T-helper 2 cell treated with Interferon-gamma antibody and Interleukin-4, amounts not matched to agents 5 μg/mL and 100 μg/mL, for 36 hours (primary cell): ENCODE data around the gene FGGY.
"Not testable (repeated sequence)": the region's sequence is repeated elsewhere in the genome, so short reads cannot be mapped to it uniquely, and the experiment has no call there.

ENCODE experiments used
- DNase-seq: peaks from one replicate; pipeline ENCODE4 v3.0.0; 2021; ENCODE audit warnings: low spot score
- H3K27ac Mint-ChIP-seq: one replicate; pipeline ENCODE4 v1.8.0; 2021; ENCODE audit warnings: mild to moderate bottlenecking, mixed read lengths
- H3K27me3 Mint-ChIP-seq: one replicate; pipeline ENCODE4 v1.8.0; 2021; ENCODE audit warnings: low read depth, mixed read lengths
- H3K36me3 Mint-ChIP-seq: one replicate; pipeline ENCODE4 v1.8.0; 2021; ENCODE audit warnings: low read depth, mixed read lengths
- H3K4me1 Mint-ChIP-seq: one replicate; pipeline ENCODE4 v1.8.0; 2021; ENCODE audit warnings: low read depth, mixed read lengths
- H3K4me3 Mint-ChIP-seq: one replicate; pipeline ENCODE4 v1.8.0; 2022; ENCODE audit warnings: mild to moderate bottlenecking, moderate library complexity, mixed read lengths
- H3K9me3 Mint-ChIP-seq: one replicate; pipeline ENCODE4 v1.8.0; 2021; ENCODE audit warnings: mixed read lengths

The FGGY gene

GRCh38 chr1:59294423-59294822 lies 2.5 kb upstream of the FGGY start:
- Mint-ChIP-seq H3K27ac (no peak overlapping the region), H3K4me3 (no peak overlapping the region), H3K4me1 (peaks cover 30% of the 10 kb centered on the region)

GRCh38 chr1:59295618-59296017 lies 1.3 kb upstream of the FGGY start:
- Mint-ChIP-seq H3K27ac (no peak overlapping the region), H3K4me3 (peak overlapping the region; percentile 72), H3K36me3 (no peaks in the 10 kb centered on the region)

More at GRCh38 chr1:59294423-59294822, 2.5 kb upstream of the FGGY start:
- no peak for DNase-seq
- Mint-ChIP-seq H3K27me3 (no peaks in the 10 kb centered on the region), H3K36me3 (no peaks in the 10 kb centered on the region), H3K9me3 (no peaks in the 10 kb centered on the region)

GRCh38 chr1:59298026-59298583 lies 1.2 kb downstream of the FGGY start:
- Mint-ChIP-seq H3K36me3 (peaks cover 10% of the 10 kb centered on the region), H3K9me3 (peaks cover 12% of the 10 kb centered on the region), H3K27me3 (no peaks in the 10 kb centered on the region), H3K4me3 (peak overlapping the region; percentile 91), H3K27ac (peak overlapping the region; percentile 73), H3K4me1 (peaks cover 16% of the 10 kb centered on the region)
- DNase-seq: no peak

More at GRCh38 chr1:59295618-59296017, 1.3 kb upstream of the FGGY start:
- no peaks in the 10 kb centered on the region for H3K9me3 Mint-ChIP-seq
- H3K4me1 Mint-ChIP-seq: peaks cover 28% of the 10 kb centered on the region
- no peak for DNase-seq
- H3K27me3 Mint-ChIP-seq: no peaks in the 10 kb centered on the region

DNA sequence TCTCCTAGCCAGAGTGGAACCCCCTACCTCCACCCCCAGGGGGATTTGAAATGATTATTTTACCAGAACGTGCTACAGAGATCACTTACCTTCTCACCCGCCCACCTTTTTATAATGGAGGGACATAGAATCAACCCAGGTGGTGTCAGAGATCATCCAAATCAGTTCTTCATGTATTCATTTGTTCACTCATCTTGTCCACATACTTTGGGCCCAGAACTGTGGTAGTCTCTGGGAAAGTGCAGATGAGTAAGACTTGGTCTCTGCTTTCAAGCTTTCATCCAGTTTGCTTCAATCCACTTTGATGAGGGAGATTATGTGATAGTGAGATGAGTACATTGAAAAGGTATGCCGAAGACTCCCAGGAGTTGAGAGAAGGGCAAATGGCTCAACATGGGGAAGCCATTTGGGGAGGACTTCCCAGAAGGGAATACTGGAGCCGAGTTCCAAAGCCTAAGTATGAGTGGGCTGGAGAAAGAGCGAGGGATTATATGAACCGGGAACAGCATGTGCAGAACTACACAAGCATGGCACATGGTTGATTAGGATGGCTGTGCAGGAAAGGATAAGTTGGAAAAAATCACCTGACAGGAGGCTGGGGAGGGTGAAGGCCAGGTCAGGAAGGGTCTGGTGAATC lies 1.9 kb downstream of the FGGY start:
- DNase-seq: no peak
- H3K4me3 Mint-ChIP-seq: no peak overlapping the region
- peaks cover 14% of the 10 kb centered on the region for H3K9me3 Mint-ChIP-seq
- H3K27me3 Mint-ChIP-seq: no peaks in the 10 kb centered on the region
- peak overlapping the region; percentile 13 for H3K27ac Mint-ChIP-seq
- H3K4me1 Mint-ChIP-seq: peaks cover 11% of the 10 kb centered on the region
- peaks cover 10% of the 10 kb centered on the region for H3K36me3 Mint-ChIP-seq

- H3K9me3 Mint-ChIP-seq: peaks cover 23% of the 10 kb centered on the region
- not testable (repeated sequence) for H3K4me3 Mint-ChIP-seq, H3K27ac Mint-ChIP-seq, H3K27me3 Mint-ChIP-seq, DNase-seq
- peaks cover 14% of the 10 kb centered on the region for H3K36me3 Mint-ChIP-seq
- peaks cover 11% of the 10 kb centered on the region for H3K4me1 Mint-ChIP-seq
Measured at GRCh38 chr1:59299670-59300069, 2.8 kb downstream of the FGGY start.

- peaks cover 44% of the 10 kb centered on the region for H3K9me3 Mint-ChIP-seq
- H3K27ac Mint-ChIP-seq: no peak overlapping the region
- H3K36me3 Mint-ChIP-seq: peaks cover 33% of the 10 kb centered on the region
- DNase-seq: no peak
- H3K27me3 Mint-ChIP-seq: no peaks in the 10 kb centered on the region
- H3K4me1 Mint-ChIP-seq: peaks cover 9% of the 10 kb centered on the region
- no peak overlapping the region for H3K4me3 Mint-ChIP-seq
Measured at GRCh38 chr1:59302297-59302696, 5.4 kb downstream of the FGGY start.

GRCh38 chr1:59302871-59303270 lies 6.0 kb downstream of the FGGY start:
- no peaks in the 10 kb centered on the region for H3K27me3 Mint-ChIP-seq
- no peak overlapping the region for H3K4me3 Mint-ChIP-seq
- peaks cover 10% of the 10 kb centered on the region for H3K4me1 Mint-ChIP-seq
- H3K9me3 Mint-ChIP-seq: peaks cover 44% of the 10 kb centered on the region
- DNase-seq: no peak
- H3K27ac Mint-ChIP-seq: no peak overlapping the region
- H3K36me3 Mint-ChIP-seq: peaks cover 35% of the 10 kb centered on the region

DNA sequence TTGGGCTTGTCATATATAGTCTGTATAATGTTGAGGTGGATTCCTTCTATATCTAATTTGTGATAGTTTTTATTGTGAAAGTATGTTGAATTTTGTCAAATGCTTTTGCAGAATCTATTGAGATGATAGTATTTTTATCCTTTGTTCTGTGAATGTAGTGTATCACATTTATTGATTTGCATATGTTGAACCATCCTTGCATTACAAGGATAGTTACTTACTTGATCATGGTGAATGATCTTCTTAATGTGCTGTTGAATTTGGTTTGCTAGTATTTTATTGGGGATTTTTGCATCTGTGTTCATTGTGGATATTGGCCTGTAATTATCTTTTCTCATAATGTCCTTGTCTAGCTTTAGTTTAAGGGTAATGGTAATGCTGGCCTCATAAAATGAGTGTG lies 8.3 kb downstream of the FGGY start:
- DNase-seq: no peak
- Mint-ChIP-seq H3K9me3 (peaks cover 44% of the 10 kb centered on the region), H3K36me3 (peaks cover 41% of the 10 kb centered on the region), H3K27ac (no peak overlapping the region), H3K4me3 (no peak overlapping the region), H3K4me1 (peaks cover 10% of the 10 kb centered on the region), H3K27me3 (no peaks in the 10 kb centered on the region)

DNA sequence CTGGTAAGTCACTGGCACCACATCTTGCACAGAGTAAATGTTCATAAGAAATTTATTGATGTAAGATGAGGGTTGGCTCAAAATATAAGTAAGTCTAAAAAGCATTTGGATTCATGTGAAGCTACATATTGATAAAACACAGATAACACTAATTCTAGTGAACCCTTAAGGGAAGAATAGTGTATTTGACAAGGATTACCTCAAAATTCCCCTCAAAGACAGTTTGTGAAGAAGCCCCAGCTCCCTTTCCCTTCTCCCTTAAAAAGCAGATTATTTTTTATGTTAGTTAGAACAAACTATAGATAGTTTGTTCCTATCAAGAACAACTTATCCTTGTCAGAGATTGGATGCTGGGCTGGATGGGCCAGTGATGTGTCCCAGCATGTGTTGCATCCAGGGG lies 10.7 kb downstream of the FGGY start:
- peaks cover 13% of the 10 kb centered on the region for H3K4me1 Mint-ChIP-seq
- peaks cover 35% of the 10 kb centered on the region for H3K9me3 Mint-ChIP-seq
- H3K36me3 Mint-ChIP-seq: peaks cover 36% of the 10 kb centered on the region
- H3K27me3 Mint-ChIP-seq: no peaks in the 10 kb centered on the region
- no peak overlapping the region for H3K4me3 Mint-ChIP-seq
- H3K27ac Mint-ChIP-seq: peak overlapping the region; percentile 32
- no peak for DNase-seq

GRCh38 chr1:59308839-59309238 lies 11.9 kb downstream of the FGGY start:
- H3K27ac Mint-ChIP-seq: no peak overlapping the region
- no peaks in the 10 kb centered on the region for H3K27me3 Mint-ChIP-seq
- no peak for DNase-seq
- no peak overlapping the region for H3K4me3 Mint-ChIP-seq
- peaks cover 30% of the 10 kb centered on the region for H3K9me3 Mint-ChIP-seq
- peaks cover 13% of the 10 kb centered on the region for H3K4me1 Mint-ChIP-seq
- peaks cover 36% of the 10 kb centered on the region for H3K36me3 Mint-ChIP-seq

GRCh38 chr1:59309392-59309791 lies 12.5 kb downstream of the FGGY start:
- H3K27me3 Mint-ChIP-seq: no peaks in the 10 kb centered on the region
- peaks cover 32% of the 10 kb centered on the region for H3K36me3 Mint-ChIP-seq
- no peak overlapping the region for H3K4me3 Mint-ChIP-seq

GRCh38 chr1:59309795-59310548 lies 13.1 kb downstream of the FGGY start:
- H3K27ac Mint-ChIP-seq: no peak overlapping the region
- H3K36me3 Mint-ChIP-seq: peaks cover 30% of the 10 kb centered on the region
- H3K4me3 Mint-ChIP-seq: no peak overlapping the region
- H3K4me1 Mint-ChIP-seq: peaks cover 16% of the 10 kb centered on the region
- no peaks in the 10 kb centered on the region for H3K27me3 Mint-ChIP-seq
- H3K9me3 Mint-ChIP-seq: peaks cover 19% of the 10 kb centered on the region
- no peak for DNase-seq

More at GRCh38 chr1:59309392-59309791, 12.5 kb downstream of the FGGY start:
- Mint-ChIP-seq H3K27ac (peak overlapping the region; percentile 69), H3K4me1 (peaks cover 13% of the 10 kb centered on the region), H3K9me3 (peaks cover 25% of the 10 kb centered on the region)
- no peak for DNase-seq

DNA sequence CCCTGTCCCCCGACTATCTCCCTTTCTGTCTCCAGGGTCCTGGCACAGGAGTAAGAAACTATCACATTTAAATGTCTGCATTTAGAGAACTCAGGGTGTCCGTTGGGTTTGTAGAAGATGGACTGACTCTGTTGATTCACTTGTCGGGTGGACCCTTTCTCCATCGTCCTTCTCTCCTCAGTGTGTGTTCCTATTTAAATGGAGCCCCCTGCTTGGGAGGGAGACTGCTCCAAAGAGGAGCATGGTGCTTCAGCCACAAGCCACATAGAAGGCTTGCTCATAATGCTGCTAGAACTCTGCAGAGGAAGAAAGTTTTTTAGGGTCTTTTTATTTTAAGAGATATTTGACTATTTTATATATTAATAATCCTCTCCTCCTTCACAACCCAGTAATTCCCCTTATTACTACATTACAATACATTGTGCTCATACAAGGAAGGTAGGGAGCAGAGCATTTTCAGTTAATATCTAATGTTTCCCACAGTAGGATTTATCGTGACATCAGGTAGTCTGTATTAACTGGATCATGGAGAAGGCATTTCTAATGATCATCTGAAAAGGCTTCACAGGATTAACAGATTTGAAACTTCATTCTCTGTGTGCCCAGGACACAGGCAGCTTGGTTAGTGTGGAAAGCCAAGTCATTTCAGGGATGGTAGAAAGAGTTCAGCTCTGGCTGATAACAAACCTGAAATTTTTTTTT lies 13.8 kb downstream of the FGGY start:
- H3K27me3 Mint-ChIP-seq: no peaks in the 10 kb centered on the region

More for the DNA sequence above, 13.8 kb downstream of the FGGY start:
- no peak for DNase-seq
- H3K4me3 Mint-ChIP-seq: no peak overlapping the region
- peaks cover 24% of the 10 kb centered on the region for H3K36me3 Mint-ChIP-seq
- H3K9me3 Mint-ChIP-seq: peaks cover 12% of the 10 kb centered on the region
- no peak overlapping the region for H3K27ac Mint-ChIP-seq
- H3K4me1 Mint-ChIP-seq: peaks cover 22% of the 10 kb centered on the region
